Small intestine (tissue), 7 donors: ENCODE data around the gene PDE4D. TPM values are rescaled to one million over a fixed set of nuclear protein-coding genes. Genes with fewer than 3 reads are reported as not detected.
"Not testable (repeated sequence)": the region's sequence is repeated elsewhere in the genome, so short reads cannot be mapped to it uniquely, and the experiment has no call there.

Experiments
- DNase-seq, 2 donors: peaks; one replicate each; pipeline versions ENCODE4 v3.0.0 to v3.0.0-alpha.2; 2013
- FAIRE-seq: peaks from 2 replicates; lab custom pipeline; 2012; peaks lifted over from hg19 to GRCh38; lab: Jason Lieb, UNC
- H3K27ac ChIP-seq, 3 donors: one replicate each; pipeline ENCODE4 v1.5.1; 2013; ENCODE audit warnings: low read length in 2 of 3, mild to moderate bottlenecking in 2 of 3, control low read depth in 1 of 3, inconsistent platforms in 1 of 3, low read depth in 1 of 3, moderate library complexity in 1 of 3
- H3K27me3 ChIP-seq, 3 donors: one replicate each; pipeline ENCODE4 v1.6.1; 2013; ENCODE audit warnings: low read length in 3 of 3, inconsistent platforms in 1 of 3; ENCODE audit not compliant: control insufficient read depth in 3 of 3, insufficient read depth in 3 of 3
- H3K36me3 ChIP-seq, 3 donors: one replicate each; pipeline ENCODE4 v1.6.1; 2013; ENCODE audit warnings: low read length in 3 of 3, inconsistent platforms in 1 of 3, low read depth in 1 of 3, mild to moderate bottlenecking in 1 of 3, moderate library complexity in 1 of 3; ENCODE audit not compliant: control insufficient read depth in 3 of 3, insufficient read depth in 2 of 3
- H3K4me1 ChIP-seq, 3 donors: one replicate each; pipeline ENCODE4 v1.6.1; 2013; ENCODE audit warnings: low read length in 2 of 3, inconsistent platforms in 1 of 3, low read depth in 1 of 3, mild to moderate bottlenecking in 1 of 3, moderate library complexity in 1 of 3; ENCODE audit not compliant: control insufficient read depth in 3 of 3, insufficient read depth in 2 of 3
- H3K4me3 ChIP-seq, 3 donors: one replicate each; pipeline ENCODE4 v1.5.1; 2013; ENCODE audit warnings: low read length in 3 of 3, control low read depth in 1 of 3, inconsistent platforms in 1 of 3, low read depth in 1 of 3, mild to moderate bottlenecking in 1 of 3, moderate library complexity in 1 of 3
- H3K9me3 ChIP-seq, 2 donors: one replicate each; pipeline ENCODE4 v1.6.1; 2013; ENCODE audit warnings: low read depth in 1 of 2, low read length in 1 of 2; ENCODE audit not compliant: control insufficient read depth in 2 of 2, insufficient read depth in 1 of 2
- WGBS, 3 donors: extraction: QIAGEN DNeasy Blood & Tissue Kit; methylation state at CpG; one replicate each; pipeline ENCODE4 v1.1.7; 2013; 5-methylcytosine and 5-hydroxymethylcytosine counted together
- polyA plus RNA-seq, 4 donors: library from polyadenylated mRNA; stranded (reverse) in 3 of 4; unstranded in 1 of 4; fragments of 200-250 nt in 3 of 4; fragments of 120-200 nt in 1 of 4; gene quantifications; one replicate each; pipeline versions ENCODE4 v1.2.1 to v1.2.3, GENCODE V29; 2013
- donor health status: healthy with polysubstance abuse.
- donor health status: control.
- donor health status: control.
- donor health status: Bipolar disorder and iron deficiency.
- donor health status: healthy.

PDE4D gene
- polyA plus RNA-seq, 4 donors = 2.9 to 16.2 (median 5.3) TPM

- FAIRE-seq, H3K9me3 ChIP-seq: not testable (repeated sequence)
- 56 to 81% (median 80%) methylated on average over 2 of the region's 2 CpGs for WGBS, 3 donors
These were observed 940.3 kb downstream of the PDE4D start for GRCh38 chr5:58953218-58953617.

GRCh38 chr5:58950224-58950623, 943.3 kb downstream of the PDE4D start:
- no peaks in the 10 kb centered on the region for H3K4me1 ChIP-seq
- no peaks in the 10 kb centered on the region for H3K36me3 ChIP-seq
- 46 to 75% (median 57%) methylated on average over 2 of the region's 2 CpGs for WGBS, 3 donors
- no peaks in the 10 kb centered on the region for H3K27me3 ChIP-seq
- H3K4me3 ChIP-seq = no peak overlapping the region
- no peaks in the 10 kb centered on the region for H3K9me3 ChIP-seq
- FAIRE-seq (no peak), DNase-seq (no peak)
- H3K27ac ChIP-seq = no peak overlapping the region

More at GRCh38 chr5:58953218-58953617, 940.3 kb downstream of the PDE4D start:
- H3K27ac ChIP-seq, H3K27me3 ChIP-seq, DNase-seq, H3K4me3 ChIP-seq, H3K36me3 ChIP-seq, H3K4me1 ChIP-seq: not testable (repeated sequence)

- Histone ChIP-seq H3K27ac (no peak overlapping the region), H3K36me3 (no peaks in the 10 kb centered on the region)
These were observed 947.3 kb downstream of the PDE4D start for GRCh38 chr5:58946230-58946629.

GRCh38 chr5:58944221-58944620, 949.3 kb downstream of the PDE4D start:
- DNase-seq (no peak), FAIRE-seq (no peak)
- no peaks in the 10 kb centered on the region for H3K4me1 ChIP-seq
- no peaks in the 10 kb centered on the region for H3K36me3 ChIP-seq
- no peak overlapping the region for H3K27ac ChIP-seq
- 87 to 94% (median 88%) methylated on average over 1 of the region's 1 CpG for WGBS, 3 donors
- no peak overlapping the region for H3K4me3 ChIP-seq
- H3K27me3 ChIP-seq = no peaks in the 10 kb centered on the region
- no peaks in the 10 kb centered on the region for H3K9me3 ChIP-seq

More at GRCh38 chr5:58946230-58946629, 947.3 kb downstream of the PDE4D start:
- Histone ChIP-seq H3K9me3 (no peaks in the 10 kb centered on the region), H3K4me1 (no peaks in the 10 kb centered on the region), H3K4me3 (no peak overlapping the region), H3K27me3 (no peaks in the 10 kb centered on the region)
- FAIRE-seq (no peak), DNase-seq (no peak)
- WGBS, 3 donors = 0% methylated on average over 1 of the region's 1 CpG

GRCh38 chr5:58940446-58940845, 953.1 kb downstream of the PDE4D start:
- no peak for DNase-seq
- H3K4me3 ChIP-seq = no peak overlapping the region
- H3K36me3 ChIP-seq = no peaks in the 10 kb centered on the region
- no peaks in the 10 kb centered on the region for H3K27me3 ChIP-seq
- H3K4me1 ChIP-seq = no peaks in the 10 kb centered on the region
- 60 to 82% (median 79%) methylated on average over 2 of the region's 2 CpGs for WGBS, 3 donors
- no peaks in the 10 kb centered on the region for H3K9me3 ChIP-seq
- no peak overlapping the region for H3K27ac ChIP-seq
- no peak for FAIRE-seq

- no peak overlapping the region for H3K27ac ChIP-seq
- DNase-seq (no peak), FAIRE-seq (no peak)
- H3K27me3 ChIP-seq = no peaks in the 10 kb centered on the region
- H3K4me3 ChIP-seq = no peak overlapping the region
- no peaks in the 10 kb centered on the region for H3K4me1 ChIP-seq
- 90 to 97% (median 94%) methylated on average over 1 of the region's 1 CpG for WGBS, 3 donors
- no peaks in the 10 kb centered on the region for H3K9me3 ChIP-seq
- H3K36me3 ChIP-seq = no peaks in the 10 kb centered on the region
These were observed 953.9 kb downstream of the PDE4D start for GRCh38 chr5:58939664-58940063.

GRCh38 chr5:58938563-58939424, 954.7 kb downstream of the PDE4D start:
- Histone ChIP-seq H3K27me3 (no peaks in the 10 kb centered on the region), H3K4me3 (no peak overlapping the region), H3K27ac (no peak overlapping the region), H3K36me3 (no peaks in the 10 kb centered on the region), H3K9me3 (no peaks in the 10 kb centered on the region), H3K4me1 (no peaks in the 10 kb centered on the region)
- WGBS, 3 donors = 82 to 87% (median 86%) methylated on average over 10 of the region's 10 CpGs
- DNase-seq (no peak), FAIRE-seq (no peak)

- Histone ChIP-seq H3K27me3 (no peaks in the 10 kb centered on the region), H3K9me3 (no peaks in the 10 kb centered on the region), H3K4me3 (no peak overlapping the region), H3K36me3 (no peaks in the 10 kb centered on the region), H3K27ac (no peak overlapping the region), H3K4me1 (no peaks in the 10 kb centered on the region)
- 91 to 93% (median 92%) methylated on average over 12 to 14 of the region's 19 CpGs for WGBS, 3 donors
- no peak for DNase-seq
- no peak for FAIRE-seq
These were observed 956.4 kb downstream of the PDE4D start for GRCh38 chr5:58937031-58937681.
